Measurements from ENCODE around the gene CENPP.

DNA sequence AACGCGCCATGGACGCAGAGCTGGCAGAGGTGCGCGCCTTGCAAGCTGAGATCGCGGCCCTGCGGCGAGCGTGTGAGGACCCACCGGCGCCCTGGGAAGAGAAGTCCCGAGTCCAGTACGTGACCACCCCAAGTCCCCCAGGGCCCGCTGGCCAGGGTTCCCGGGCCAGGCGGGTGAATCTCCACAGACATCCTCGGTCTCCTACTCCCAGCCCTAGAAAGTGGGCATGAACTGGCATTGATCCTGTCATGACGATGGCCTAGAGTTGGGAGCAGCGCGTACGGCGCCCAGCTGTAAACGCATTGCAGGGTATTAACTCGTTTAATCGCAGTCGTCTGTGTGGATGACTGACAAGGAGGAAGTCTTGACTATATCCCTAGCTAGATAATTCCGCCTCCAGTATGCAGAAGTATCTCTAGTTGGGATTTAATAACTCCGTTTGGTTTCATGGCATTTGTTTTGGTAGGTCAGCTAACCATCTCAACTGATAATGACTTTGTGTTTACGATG is 293 bp downstream of the CENPP start:
- TF ChIP-seq, protein P1, sequence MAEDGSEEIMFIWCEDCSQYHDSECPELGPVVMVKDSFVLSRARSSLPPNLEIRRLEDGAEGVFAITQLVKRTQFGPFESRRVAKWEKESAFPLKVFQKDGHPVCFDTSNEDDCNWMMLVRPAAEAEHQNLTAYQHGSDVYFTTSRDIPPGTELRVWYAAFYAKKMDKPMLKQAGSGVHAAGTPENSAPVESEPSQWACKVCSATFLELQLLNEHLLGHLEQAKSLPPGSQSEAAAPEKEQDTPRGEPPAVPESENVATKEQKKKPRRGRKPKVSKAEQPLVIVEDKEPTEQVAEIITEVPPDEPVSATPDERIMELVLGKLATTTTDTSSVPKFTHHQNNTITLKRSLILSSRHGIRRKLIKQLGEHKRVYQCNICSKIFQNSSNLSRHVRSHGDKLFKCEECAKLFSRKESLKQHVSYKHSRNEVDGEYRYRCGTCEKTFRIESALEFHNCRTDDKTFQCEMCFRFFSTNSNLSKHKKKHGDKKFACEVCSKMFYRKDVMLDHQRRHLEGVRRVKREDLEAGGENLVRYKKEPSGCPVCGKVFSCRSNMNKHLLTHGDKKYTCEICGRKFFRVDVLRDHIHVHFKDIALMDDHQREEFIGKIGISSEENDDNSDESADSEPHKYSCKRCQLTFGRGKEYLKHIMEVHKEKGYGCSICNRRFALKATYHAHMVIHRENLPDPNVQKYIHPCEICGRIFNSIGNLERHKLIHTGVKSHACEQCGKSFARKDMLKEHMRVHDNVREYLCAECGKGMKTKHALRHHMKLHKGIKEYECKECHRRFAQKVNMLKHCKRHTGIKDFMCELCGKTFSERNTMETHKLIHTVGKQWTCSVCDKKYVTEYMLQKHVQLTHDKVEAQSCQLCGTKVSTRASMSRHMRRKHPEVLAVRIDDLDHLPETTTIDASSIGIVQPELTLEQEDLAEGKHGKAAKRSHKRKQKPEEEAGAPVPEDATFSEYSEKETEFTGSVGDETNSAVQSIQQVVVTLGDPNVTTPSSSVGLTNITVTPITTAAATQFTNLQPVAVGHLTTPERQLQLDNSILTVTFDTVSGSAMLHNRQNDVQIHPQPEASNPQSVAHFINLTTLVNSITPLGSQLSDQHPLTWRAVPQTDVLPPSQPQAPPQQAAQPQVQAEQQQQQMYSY (CRISPR knock-in tag; IDR thresholded peaks at IDR 0.05) = no peak
- TF ChIP-seq, protein P2, sequence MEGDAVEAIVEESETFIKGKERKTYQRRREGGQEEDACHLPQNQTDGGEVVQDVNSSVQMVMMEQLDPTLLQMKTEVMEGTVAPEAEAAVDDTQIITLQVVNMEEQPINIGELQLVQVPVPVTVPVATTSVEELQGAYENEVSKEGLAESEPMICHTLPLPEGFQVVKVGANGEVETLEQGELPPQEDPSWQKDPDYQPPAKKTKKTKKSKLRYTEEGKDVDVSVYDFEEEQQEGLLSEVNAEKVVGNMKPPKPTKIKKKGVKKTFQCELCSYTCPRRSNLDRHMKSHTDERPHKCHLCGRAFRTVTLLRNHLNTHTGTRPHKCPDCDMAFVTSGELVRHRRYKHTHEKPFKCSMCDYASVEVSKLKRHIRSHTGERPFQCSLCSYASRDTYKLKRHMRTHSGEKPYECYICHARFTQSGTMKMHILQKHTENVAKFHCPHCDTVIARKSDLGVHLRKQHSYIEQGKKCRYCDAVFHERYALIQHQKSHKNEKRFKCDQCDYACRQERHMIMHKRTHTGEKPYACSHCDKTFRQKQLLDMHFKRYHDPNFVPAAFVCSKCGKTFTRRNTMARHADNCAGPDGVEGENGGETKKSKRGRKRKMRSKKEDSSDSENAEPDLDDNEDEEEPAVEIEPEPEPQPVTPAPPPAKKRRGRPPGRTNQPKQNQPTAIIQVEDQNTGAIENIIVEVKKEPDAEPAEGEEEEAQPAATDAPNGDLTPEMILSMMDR (IDR thresholded peaks at IDR 0.05) = no peak
- no peak for TF ChIP-seq ATF1 (CRISPR knock-in tag; IDR thresholded peaks at IDR 0.05)
- TF ChIP-seq RORB (CRISPR knock-in tag; IDR thresholded peaks at IDR 0.05) = no peak
- TF ChIP-seq TP53 (CRISPR knock-in tag; IDR thresholded peaks at IDR 0.05) = no peak
- TF ChIP-seq, protein P3, sequence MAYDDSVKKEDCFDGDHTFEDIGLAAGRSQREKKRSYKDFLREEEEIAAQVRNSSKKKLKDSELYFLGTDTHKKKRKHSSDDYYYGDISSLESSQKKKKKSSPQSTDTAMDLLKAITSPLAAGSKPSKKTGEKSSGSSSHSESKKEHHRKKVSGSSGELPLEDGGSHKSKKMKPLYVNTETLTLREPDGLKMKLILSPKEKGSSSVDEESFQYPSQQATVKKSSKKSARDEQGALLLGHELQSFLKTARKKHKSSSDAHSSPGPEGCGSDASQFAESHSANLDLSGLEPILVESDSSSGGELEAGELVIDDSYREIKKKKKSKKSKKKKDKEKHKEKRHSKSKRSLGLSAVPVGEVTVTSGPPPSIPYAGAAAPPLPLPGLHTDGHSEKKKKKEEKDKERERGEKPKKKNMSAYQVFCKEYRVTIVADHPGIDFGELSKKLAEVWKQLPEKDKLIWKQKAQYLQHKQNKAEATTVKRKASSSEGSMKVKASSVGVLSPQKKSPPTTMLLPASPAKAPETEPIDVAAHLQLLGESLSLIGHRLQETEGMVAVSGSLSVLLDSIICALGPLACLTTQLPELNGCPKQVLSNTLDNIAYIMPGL (CRISPR knock-in tag; IDR thresholded peaks at IDR 0.05) = no peak; the same call in 1 of the 2 replicates
